ENCODE data around the gene MSI2.

DNA sequence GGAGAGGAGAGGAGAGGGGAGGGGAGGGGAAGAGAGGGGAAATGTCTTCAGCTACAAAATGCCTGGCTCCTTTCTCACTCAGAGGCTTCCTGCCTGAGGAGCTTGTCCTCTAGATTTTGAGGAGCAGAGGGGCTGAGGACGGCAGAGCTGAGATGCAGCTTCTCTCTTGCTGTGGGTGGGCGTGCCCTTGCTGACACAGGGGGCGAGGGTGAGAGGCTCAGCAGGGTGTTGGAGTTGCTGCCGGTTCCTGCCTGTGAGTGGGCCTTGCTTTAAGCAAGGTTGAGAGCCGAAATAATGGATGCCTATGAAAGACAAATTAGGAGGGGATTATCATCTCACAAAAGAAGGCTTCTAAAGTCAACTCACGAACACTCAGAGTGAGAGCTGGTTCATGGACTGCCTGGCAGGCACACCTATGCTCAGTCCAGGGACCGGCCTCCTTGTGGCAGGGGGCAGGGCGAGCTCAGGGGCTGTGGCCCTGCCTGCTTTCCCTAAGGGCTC lies 215.6 kb downstream of the MSI2 start:
- TF ChIP-seq YY1 (IDR thresholded peaks at IDR 0.05; ENCODE audit: insufficient read depth, insufficient read length): no peak
- no peak for TF ChIP-seq ZNF274 (IDR thresholded peaks at IDR 0.05; ENCODE audit: low read depth, low read length)
- TF ChIP-seq SUZ12 (IDR thresholded peaks at IDR 0.05; ENCODE audit: extremely low read depth, insufficient read depth, insufficient read length): no peak
